GM12872 (cell line): ENCODE measurements around the gene LRTM2.

Experiments used
- TF ChIP-seq, protein P1 (sequence below): IDR thresholded peaks from 3 replicates; pipeline ENCODE4 v1.5.1; 2011; ENCODE audit warnings: low read depth, mild to moderate bottlenecking, low read length, moderate library complexity; ENCODE audit not compliant: insufficient read depth

The LRTM2 gene

DNA sequence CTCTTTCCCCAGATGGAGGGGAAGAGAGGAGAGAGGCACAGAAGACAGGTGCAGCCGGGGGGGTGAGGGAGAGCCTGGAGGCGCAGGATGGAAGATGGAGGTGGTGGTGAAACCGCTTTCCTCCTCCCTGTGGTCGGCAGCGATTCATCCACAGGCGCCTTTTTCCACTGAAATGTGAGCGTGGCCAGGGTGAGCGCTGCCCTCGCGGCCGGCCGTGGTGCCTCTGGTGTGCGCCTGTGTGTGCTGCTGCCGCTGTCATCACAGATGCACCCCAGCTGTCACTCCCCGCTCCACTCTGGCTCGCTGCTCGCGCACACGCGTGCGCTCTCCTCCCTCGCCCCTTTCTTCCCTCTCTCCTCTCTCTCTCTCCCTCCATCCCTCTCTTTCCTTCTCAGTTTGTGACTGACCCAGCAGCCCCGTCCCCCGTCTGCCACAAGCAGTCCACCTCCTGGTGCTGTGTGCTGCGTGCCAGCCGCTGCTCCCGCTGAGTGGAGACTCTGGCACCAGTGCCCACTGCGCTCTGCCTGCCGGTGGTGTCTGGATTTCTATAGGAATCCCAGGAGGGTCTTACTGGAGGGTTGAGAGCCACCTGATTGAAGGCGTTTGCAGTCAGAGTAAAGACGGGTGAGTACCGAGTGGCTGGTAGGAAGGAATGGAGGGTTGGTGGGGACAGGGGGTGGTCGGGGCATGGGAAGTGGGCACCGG, at the start of gene LRTM2:
LRTM2 (plus strand) TSS at position 375 of the 705 bp plus-strand sequence. CDS start 7,584 bp downstream, outside the sequence.
- TF ChIP-seq, protein P1, sequence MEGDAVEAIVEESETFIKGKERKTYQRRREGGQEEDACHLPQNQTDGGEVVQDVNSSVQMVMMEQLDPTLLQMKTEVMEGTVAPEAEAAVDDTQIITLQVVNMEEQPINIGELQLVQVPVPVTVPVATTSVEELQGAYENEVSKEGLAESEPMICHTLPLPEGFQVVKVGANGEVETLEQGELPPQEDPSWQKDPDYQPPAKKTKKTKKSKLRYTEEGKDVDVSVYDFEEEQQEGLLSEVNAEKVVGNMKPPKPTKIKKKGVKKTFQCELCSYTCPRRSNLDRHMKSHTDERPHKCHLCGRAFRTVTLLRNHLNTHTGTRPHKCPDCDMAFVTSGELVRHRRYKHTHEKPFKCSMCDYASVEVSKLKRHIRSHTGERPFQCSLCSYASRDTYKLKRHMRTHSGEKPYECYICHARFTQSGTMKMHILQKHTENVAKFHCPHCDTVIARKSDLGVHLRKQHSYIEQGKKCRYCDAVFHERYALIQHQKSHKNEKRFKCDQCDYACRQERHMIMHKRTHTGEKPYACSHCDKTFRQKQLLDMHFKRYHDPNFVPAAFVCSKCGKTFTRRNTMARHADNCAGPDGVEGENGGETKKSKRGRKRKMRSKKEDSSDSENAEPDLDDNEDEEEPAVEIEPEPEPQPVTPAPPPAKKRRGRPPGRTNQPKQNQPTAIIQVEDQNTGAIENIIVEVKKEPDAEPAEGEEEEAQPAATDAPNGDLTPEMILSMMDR, result no peak

DNA sequence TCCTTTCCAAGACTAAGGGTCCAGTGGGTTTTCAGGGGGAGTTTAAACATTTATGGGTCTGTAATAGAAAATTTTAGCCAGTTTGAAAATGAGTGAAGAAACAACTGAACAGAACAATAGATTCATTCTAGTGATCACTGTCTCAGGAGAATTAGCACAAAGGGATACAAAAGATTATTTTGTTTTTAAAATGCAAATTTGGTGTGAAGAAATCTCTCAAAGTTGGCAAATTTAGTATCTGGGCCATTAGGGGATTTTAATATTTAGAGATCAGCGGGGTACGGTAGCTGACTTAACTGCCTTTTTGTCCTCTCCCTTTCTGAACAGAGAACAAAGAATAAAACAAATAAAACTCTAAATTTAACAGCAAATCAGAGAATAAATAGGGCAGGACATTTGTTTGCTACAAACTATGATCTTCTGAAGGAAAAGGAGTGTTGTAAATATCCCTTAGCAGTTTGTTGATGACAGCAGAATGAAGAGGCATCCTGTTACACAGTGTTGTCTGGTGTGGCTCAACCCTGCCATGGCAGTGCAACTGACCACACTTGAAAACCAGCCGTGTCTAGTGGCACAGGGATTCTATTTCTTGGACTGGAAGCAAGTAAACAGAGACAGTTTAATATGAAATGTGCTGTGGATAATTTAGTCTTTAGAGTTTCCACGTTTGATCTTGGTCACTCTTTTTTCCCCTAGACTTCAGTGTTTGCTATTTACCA, 46.3 kb upstream of the LRTM2 start:
- TF ChIP-seq, protein P1, result no peak

DNA sequence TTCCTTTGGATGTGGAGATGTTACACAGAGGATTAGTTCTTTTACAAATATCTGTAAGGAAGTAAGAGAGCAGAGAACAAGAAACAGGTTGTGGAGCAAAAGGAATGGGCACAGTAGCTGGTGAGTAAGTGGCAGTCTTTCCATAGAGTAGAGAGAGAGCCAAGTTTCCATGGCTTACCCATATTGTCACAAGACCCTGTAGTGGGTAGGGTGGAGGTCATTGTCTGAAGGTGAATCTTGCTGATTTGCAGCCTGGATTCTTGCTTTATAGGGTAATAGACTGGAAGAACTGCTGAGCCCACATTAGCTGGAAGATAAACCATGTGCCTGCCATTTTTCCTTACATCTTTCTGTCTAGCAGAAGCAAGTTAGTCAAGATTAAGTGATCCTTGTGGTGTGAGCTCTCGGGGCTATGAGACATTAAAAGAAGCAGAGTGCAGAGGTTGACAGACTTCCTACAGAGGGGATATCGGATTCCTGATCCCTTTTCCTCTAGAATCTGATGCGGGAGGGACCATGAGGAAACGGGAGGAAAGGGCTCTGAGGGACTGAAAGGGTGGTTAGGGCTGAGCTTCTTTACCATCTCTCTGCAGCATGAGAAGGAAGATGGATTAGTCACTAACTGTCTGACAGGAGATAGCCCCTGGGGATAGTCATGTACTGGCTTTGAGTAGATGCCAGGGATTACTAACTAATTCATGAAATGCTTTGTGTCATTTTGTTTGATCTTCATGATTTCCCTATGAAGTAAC, 44.0 kb upstream of the LRTM2 start:
- TF ChIP-seq, protein P1, result no peak

GRCh38 chr12:1777798-1778197, 42.6 kb upstream of the LRTM2 start:
- TF ChIP-seq, protein P1, result no peak

DNA sequence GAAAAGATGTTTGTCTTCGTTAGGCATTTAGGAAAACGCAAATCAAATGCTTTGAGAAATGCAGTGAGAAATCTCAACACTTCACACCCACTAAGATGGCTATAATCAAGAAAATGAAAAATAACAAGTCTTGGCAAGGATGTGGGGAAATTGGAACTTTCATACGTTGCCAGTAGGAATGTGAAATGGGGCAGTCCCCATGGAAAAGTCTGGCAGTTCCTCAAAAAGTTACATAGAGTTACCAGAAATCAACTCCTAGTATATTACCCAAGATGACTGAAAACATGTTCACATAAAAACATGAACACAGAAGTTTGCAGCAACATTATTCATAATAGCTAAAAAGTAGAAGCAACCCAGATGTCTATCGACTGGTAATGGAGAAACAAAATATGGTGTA, 41.5 kb upstream of the LRTM2 start:
- TF ChIP-seq, protein P1, result no peak

GRCh38 chr12:1779783-1780182, 40.6 kb upstream of the LRTM2 start:
- TF ChIP-seq, protein P1, result no peak

GRCh38 chr12:1781772-1782171, 38.6 kb upstream of the LRTM2 start:
- TF ChIP-seq, protein P1, result no peak
